Activated CD4-positive, alpha-beta memory T cell treated with anti-CD3 and anti-CD28 coated beads for 36 hours (primary cell): ENCODE results near the gene RNPEPL1. TPM values are rescaled to one million over a fixed set of nuclear protein-coding genes. Genes with fewer than 3 reads are reported as not detected.

Experiments used
- CTCF ChIA-PET: fragments of 350-600 bp; sonication (Branson Sonifier 250); formaldehyde crosslinking; loops from one replicate; lab custom pipeline; 2021; ENCODE audit warnings: antibody characterized with exemption, inconsistent platforms; lab: Charles Lee
- POLR2A ChIA-PET: fragments of 350-600 bp; sonication (Branson Sonifier 250); formaldehyde crosslinking; loops from one replicate; lab custom pipeline; 2021; ENCODE audit warnings: antibody characterized with exemption; lab: Charles Lee
- DNase-seq: peaks from one replicate; pipeline ENCODE4 v3.0.0-alpha.2; 2020
- H3K27ac Mint-ChIP-seq: one replicate; pipeline ENCODE4 v1.8.0; 2021; ENCODE audit warnings: mixed read lengths
- H3K27me3 Mint-ChIP-seq: one replicate; pipeline ENCODE4 v1.8.0; 2021; ENCODE audit warnings: mixed read lengths
- H3K36me3 Mint-ChIP-seq: one replicate; pipeline ENCODE4 v1.8.0; 2021; ENCODE audit warnings: mixed read lengths
- H3K4me1 Mint-ChIP-seq: one replicate; pipeline ENCODE4 v1.8.0; 2021; ENCODE audit warnings: low read depth, mixed read lengths
- H3K4me3 Mint-ChIP-seq: one replicate; pipeline ENCODE4 v1.8.0; 2021; ENCODE audit warnings: mild to moderate bottlenecking, mixed read lengths
- H3K9me3 Mint-ChIP-seq: one replicate; pipeline ENCODE4 v1.8.0; 2021; ENCODE audit warnings: mixed read lengths
- intact Hi-C: fragments of 100-400 bp; cut with micrococcal nuclease; formaldehyde crosslinking; loops from one replicate; pipeline ENCODE4 v1.15.1; 2023
- total RNA-seq, 2 experiments: library from RNA; stranded (reverse); gene quantifications; one replicate each; pipeline ENCODE4 v1.2.3, GENCODE V29; 2021

RNPEPL1 gene
- total RNA-seq, 2 experiments from 2014 or later = 55.2 to 56.0 TPM

DNA sequence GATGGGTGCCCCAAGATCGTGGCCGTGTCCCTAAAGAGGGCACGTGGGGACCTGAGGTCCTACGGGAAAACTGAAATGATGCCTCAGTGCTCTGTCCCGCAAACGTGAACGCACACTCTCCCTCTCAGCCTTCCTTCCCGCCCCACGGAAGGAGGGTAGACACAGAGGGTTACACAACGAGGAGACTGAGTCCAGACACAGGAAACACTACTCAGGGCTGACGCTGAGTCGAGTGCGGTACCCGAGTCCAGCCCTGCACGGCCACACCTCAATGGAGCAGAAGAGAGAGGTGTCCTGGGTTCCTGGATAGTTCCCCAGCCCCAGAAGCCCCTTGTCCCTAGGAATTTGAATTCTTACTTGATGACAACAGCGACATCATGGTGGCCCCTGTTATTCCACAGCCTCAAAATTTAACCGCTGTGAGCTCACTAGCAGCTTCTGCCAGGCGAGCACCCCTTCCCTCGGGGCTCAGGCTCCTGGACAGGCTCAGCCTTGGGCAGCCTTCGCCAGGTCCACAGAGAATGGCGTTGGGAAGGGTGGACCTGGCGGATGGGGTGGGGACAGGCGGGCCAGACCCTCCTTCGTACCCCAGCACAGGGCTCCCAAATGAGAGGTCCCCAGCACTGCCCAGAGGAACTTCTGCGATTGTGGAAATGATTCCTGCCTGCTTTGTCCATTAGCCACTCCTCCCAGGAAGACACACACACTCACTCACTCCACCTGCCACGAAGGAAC lies 980 bp upstream of the RNPEPL1 start:
- H3K4me3 Mint-ChIP-seq = peak overlapping the region; percentile 93
- peaks cover 28% of the 10 kb centered on the region for H3K36me3 Mint-ChIP-seq
- peaks cover 61% of the 10 kb centered on the region for H3K4me1 Mint-ChIP-seq
- H3K9me3 Mint-ChIP-seq = no peaks in the 10 kb centered on the region
- H3K27ac Mint-ChIP-seq = peak overlapping the region; percentile 98
- no peaks in the 10 kb centered on the region for H3K27me3 Mint-ChIP-seq
- ChIA-PET POLR2A (interaction anchor here (1.0 to 4.1 kb wide), 4 partner anchors 9 to 54 kb away, joined by 4 to 57 read pairs (median 26); partner anchors contain the start of genes ANKMY1 and CAPN10), CTCF (interaction anchor here (0.6 to 4.9 kb wide), 8 partner anchors 11 to 748 kb away, joined by 3 to 89 read pairs (median 9); partner anchors contain the start of genes CAPN10, HDLBP and SEPTIN2)
- peak; percentile 58 for DNase-seq
- intact Hi-C loops = loop anchor here (5.0 to 10.0 kb wide), 7 partner anchors 433 to 1287 kb away; partner anchors contain the start of genes COPS9, FARP2, HDAC4 and MTERF4

DNA sequence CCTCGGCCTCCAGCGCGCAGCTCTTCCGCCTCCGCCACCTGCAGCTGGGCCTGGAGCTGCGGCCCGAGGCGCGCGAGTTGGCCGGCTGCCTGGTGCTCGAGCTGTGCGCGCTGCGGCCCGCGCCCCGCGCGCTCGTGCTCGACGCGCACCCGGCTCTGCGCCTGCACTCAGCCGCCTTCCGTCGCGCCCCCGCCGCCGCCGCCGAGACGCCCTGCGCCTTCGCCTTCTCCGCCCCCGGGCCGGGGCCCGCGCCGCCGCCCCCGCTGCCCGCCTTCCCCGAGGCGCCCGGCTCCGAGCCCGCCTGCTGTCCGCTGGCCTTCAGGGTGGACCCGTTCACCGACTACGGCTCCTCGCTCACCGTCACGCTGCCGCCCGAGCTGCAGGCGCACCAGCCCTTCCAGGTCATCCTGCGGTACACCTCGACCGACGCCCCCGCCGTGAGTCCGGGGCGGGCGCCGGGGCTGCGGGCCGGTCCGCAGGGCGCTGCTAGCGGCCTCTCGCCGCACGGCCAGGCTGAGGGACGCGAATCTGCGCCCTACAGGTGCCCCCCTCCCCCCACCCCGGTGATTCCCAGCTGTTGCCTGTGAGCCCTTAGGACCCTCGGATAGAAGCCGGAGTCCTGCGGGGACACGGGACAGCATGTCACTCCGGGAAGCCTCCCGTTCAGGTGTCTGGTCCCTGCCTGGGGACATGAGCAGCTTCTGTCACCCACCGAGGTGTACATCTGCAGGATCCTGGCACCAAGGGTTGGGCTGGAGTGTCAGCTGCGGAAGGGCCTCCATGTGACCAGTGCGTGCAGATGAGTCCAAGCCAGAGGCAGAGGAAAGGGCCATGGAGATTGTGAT lies 616 bp downstream of the RNPEPL1 start:
- ChIA-PET CTCF (interaction anchor here (0.6 to 2.1 kb wide), 7 partner anchors 8 to 91 kb away, joined by 3 to 22 read pairs (median 4); partner anchors contain the start of genes CAPN10 and DUSP28), POLR2A (interaction anchor here (0.6 to 2.6 kb wide), 7 partner anchors 11 to 1267 kb away, joined by 3 to 15 read pairs (median 4); partner anchors contain the start of genes ANKMY1 and CAPN10)
- Mint-ChIP-seq H3K9me3 (no peaks in the 10 kb centered on the region), H3K36me3 (peaks cover 12% of the 10 kb centered on the region), H3K27ac (peak overlapping the region; percentile 73), H3K4me1 (peaks cover 46% of the 10 kb centered on the region), H3K4me3 (peak overlapping the region; percentile 79), H3K27me3 (no peaks in the 10 kb centered on the region)
- intact Hi-C loops = loop anchor here (1.0 to 10.0 kb wide), 8 partner anchors 10 to 1286 kb away; partner anchors contain the start of genes COPS9, FARP2, HDAC4 and MTERF4
- DNase-seq = peak; percentile 53

DNA sequence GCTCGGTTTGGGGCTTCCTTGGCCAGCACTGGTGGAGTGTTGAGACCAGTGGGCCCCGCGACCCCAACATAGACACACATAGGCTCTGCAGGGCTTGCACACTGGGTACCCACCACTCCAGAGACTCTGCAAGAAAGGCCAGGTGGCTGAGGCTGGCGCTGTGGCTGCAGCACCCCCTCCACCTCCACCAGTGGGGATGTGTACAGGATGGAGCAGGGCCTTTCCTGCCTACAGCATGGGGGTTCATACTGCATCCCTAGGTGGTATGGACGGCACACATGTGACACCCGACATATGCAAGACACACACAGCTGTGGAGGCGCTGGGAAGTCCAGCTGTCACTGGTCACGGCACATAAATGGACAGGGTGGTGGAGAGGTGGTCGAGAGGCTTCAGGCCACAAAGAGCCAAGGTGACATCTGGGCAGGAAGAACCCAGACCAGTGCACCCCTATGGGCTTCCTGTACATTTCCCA lies 1.3 kb downstream of the RNPEPL1 start:
- no peak for DNase-seq
- Mint-ChIP-seq H3K4me1 (peaks cover 39% of the 10 kb centered on the region), H3K4me3 (peak overlapping the region; percentile 79), H3K27me3 (no peaks in the 10 kb centered on the region), H3K27ac (peak overlapping the region; percentile 69), H3K36me3 (peaks cover 7% of the 10 kb centered on the region), H3K9me3 (no peaks in the 10 kb centered on the region)
- intact Hi-C loops = loop anchor here (1.0 to 10.0 kb wide), 8 partner anchors 10 to 1285 kb away; partner anchors contain the start of genes COPS9, FARP2, HDAC4 and MTERF4
- ChIA-PET POLR2A (interaction anchor here (0.6 to 2.6 kb wide), 4 partner anchors 17 to 1267 kb away, joined by 3 to 15 read pairs (median 4); partner anchors contain the start of gene CAPN10), CTCF (interaction anchor here (0.9 to 2.1 kb wide), 5 partner anchors 9 to 48 kb away, joined by 3 to 22 read pairs (median 5); partner anchors contain the start of genes CAPN10 and DUSP28)

DNA sequence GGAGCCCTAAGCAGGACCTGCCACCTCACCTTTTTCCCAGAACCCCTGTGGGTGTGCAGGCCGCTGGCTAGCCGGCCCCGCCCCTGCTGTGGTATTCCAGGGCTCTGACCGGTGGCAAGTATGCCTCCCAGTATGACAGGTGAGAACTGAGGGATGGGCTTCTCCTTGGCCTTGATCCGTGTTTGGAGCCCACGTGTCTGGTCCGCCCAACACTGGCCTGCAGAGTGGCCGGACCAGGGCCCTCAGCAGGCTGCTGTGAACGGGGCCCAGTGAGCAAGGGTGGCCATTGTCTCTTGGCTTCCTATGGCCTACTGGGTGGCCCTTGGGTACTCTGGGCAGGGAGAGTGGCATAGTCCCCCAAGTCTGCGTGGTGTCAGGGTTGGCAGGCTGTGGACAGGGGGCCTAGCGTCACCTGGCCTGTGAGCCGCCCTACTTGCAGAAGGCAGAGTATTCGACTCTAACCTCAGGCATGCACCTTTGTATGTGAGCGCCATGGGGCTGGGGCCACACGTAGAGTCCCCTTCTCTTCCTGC lies 1.8 kb downstream of the RNPEPL1 start:
- Mint-ChIP-seq H3K4me3 (peak overlapping the region; percentile 79), H3K4me1 (peaks cover 34% of the 10 kb centered on the region), H3K27me3 (no peaks in the 10 kb centered on the region), H3K27ac (peak overlapping the region; percentile 69), H3K36me3 (peaks cover 3% of the 10 kb centered on the region), H3K9me3 (no peaks in the 10 kb centered on the region)
- intact Hi-C loops = loop anchor here (1.0 to 10.0 kb wide), 8 partner anchors 9 to 1285 kb away; partner anchors contain the start of genes COPS9, FARP2, HDAC4 and MTERF4
- DNase-seq = no peak
- ChIA-PET CTCF (interaction anchor here (1.8 to 2.1 kb wide), 2 partner anchors 10 kb away, joined by 5 to 17 read pairs; partner anchors contain the start of gene DUSP28), POLR2A (interaction anchor here (2.6 kb wide), 1 partner anchor 16 kb away, joined by 15 read pairs; the partner anchor contains the start of gene CAPN10)

DNA sequence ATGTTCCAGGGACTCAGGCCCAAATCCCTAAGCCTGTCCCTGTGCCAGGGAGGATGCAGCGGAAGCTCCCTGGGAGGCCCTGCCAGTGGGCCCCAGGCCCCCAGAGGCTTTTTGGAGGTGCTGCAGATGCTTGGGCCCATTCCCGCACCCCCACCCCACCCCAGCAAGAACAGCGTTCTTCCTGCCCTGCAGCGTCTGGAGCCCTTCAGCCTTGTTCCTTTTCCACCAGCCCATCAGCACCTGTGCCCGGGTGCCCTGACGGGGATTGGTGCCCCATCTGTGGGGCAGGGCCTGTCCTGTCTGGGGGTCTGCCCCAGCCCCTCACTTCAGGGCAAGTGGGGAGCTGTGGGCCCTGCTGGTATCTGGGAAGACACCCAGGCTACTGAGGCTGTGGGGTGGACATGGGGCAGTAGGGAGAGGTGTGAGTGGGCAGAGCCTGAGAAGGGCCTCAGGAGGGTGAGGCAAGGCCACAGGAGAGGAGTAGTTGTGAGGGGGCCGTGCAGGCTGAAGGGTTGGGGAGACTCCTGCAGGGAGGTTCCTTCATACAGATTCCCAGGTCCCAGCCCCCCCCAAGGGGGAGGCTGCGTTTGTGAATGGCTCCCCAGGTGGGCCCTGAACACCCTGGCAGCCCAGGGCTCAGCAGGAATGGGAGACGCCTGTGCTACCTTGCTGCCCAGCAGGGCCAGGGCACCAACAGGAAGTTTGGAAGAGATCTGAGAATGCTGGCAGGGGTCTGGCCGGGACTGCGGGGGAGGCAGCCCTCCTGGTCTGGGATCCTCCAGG lies 2.4 kb downstream of the RNPEPL1 start:
- H3K27me3 Mint-ChIP-seq = no peaks in the 10 kb centered on the region
- intact Hi-C loops = no loop called here
- ChIA-PET POLR2A (interaction anchor here (1.2 to 2.6 kb wide), 2 partner anchors 10 to 16 kb away, joined by 4 to 15 read pairs; partner anchors contain the start of gene CAPN10), CTCF (interaction anchor here (1.0 to 2.1 kb wide), 2 partner anchors 9 kb away, joined by 3 to 17 read pairs; no protein-coding TSS in a partner anchor)
- H3K4me1 Mint-ChIP-seq = peaks cover 29% of the 10 kb centered on the region
- no peak for DNase-seq
- no peaks in the 10 kb centered on the region for H3K9me3 Mint-ChIP-seq
- H3K36me3 Mint-ChIP-seq = no peaks in the 10 kb centered on the region
- H3K4me3 Mint-ChIP-seq = peak overlapping the region; percentile 3
- peak overlapping the region; percentile 28 for H3K27ac Mint-ChIP-seq

DNA sequence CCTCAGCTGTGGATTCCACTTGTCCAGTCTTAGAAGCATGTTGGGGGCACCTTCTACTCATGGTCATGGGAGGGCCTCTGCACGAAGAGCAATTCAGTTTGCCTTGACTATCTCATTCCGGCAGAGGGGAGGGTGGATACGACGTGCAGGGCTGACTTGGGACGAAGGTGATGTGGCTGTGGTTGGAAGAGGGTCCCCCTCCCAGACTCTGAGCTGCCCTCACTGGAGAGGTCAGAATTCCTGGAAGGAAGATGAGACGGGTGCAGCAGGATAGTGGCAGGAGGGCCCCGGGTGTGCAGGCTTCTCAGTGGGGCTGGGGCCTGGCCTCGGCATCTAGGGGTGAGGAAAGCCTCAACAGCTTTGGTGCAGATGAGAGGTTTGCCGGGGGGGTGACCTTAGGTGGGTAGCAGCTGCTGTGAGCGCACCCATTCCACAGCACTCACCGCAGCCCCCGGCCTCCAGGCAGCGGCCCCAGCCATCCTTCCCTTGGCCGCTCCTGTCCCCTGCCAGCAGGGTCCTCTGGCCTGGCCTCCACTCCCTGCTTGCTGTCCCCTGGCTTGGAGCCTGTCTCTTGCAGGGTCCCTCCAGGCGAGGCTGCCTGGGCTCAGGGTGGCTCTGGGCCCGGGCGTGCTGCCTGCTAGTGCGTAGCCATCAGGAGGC lies 3.2 kb downstream of the RNPEPL1 start:
- Mint-ChIP-seq H3K27me3 (no peaks in the 10 kb centered on the region), H3K4me3 (no peak overlapping the region), H3K27ac (peak overlapping the region; percentile 28), H3K4me1 (peaks cover 29% of the 10 kb centered on the region), H3K36me3 (no peaks in the 10 kb centered on the region), H3K9me3 (no peaks in the 10 kb centered on the region)
- no peak for DNase-seq
- ChIA-PET CTCF (interaction anchor here (1.0 kb wide), 1 partner anchor 8 kb away, joined by 3 read pairs; no protein-coding TSS in a partner anchor), POLR2A (interaction anchor here (1.2 kb wide), 1 partner anchor 11 kb away, joined by 4 read pairs; no protein-coding TSS in a partner anchor)
- intact Hi-C loops = no loop called here

DNA sequence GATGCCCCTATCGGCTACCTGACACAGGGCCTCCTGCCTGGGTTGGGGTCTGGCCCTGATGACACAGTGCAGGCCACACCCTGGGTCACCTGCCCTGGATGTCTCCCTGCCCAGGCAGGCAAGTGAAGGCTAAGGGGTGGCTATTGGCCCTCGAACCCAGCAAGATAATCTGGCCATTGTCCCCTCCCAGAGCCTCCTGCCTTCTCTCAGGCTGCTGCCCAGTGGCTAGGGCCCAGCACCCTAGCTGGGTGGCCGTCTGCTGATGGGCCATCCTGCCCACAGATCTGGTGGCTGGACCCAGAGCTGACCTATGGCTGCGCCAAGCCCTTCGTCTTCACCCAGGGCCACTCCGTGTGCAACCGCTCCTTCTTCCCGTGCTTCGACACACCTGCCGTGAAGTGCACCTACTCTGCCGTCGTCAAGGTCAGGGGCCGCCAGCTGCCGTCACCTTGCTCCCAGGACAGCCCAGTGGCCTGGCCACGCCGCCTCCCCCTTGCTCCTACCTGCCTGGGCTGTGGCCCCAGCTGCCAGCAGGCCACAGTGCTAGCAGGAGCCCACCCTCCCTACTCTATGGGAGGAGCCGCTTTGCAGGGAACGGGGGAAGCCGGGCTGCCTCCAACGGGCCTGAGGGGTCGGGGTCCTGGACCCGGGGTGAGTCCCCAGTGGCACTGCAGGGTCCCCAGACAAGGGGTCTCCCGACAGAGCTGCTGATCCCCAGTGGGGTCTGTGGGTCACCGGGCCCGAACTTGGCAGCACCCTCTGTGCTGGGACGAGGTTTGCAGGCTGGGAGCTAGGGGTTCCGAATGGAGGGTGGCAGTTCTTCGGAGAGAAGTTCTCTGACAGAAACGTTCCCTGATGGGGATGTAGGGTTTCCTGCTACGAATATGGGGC lies 4.1 kb downstream of the RNPEPL1 start:
- no peak for DNase-seq
- POLR2A ChIA-PET = interaction anchor here (0.6 kb wide), 1 partner anchor 9 kb away, joined by 3 read pairs; no protein-coding TSS in a partner anchor

DNA sequence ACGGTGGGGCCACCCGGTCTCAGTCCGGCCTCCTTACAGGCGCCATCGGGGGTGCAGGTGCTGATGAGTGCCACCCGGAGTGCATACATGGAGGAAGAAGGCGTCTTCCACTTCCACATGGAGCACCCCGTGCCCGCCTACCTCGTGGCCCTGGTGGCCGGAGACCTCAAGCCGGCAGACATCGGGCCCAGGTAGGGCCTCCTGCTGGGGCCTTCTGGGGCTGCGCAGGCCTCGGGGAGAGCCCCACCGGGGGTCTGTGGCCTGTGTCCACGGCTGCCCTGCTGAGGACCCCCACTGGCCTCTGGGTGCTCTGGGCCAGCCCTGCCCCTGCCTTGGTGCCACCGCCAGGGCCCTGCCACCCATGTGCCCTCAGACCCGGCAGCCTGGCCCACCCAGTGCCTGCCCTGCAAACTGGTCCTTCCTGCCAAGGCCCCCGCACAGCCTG lies 4.8 kb downstream of the RNPEPL1 start:
- Mint-ChIP-seq H3K4me3 (no peak overlapping the region), H3K27me3 (no peaks in the 10 kb centered on the region), H3K4me1 (peaks cover 26% of the 10 kb centered on the region), H3K9me3 (no peaks in the 10 kb centered on the region), H3K36me3 (peaks cover 2% of the 10 kb centered on the region), H3K27ac (no peak overlapping the region)
- intact Hi-C loops = no loop called here
- POLR2A ChIA-PET = interaction anchor here (1.2 kb wide), 1 partner anchor 12 kb away, joined by 3 read pairs; no protein-coding TSS in a partner anchor
- no peak for DNase-seq
- CTCF ChIA-PET = no interaction called here

More for the DNA sequence above, 4.1 kb downstream of the RNPEPL1 start:
- Mint-ChIP-seq H3K27ac (no peak overlapping the region), H3K36me3 (peaks cover 2% of the 10 kb centered on the region), H3K9me3 (no peaks in the 10 kb centered on the region), H3K4me3 (no peak overlapping the region), H3K27me3 (no peaks in the 10 kb centered on the region), H3K4me1 (peaks cover 26% of the 10 kb centered on the region)
- intact Hi-C loops = no loop called here
- CTCF ChIA-PET = no interaction called here
